ENCODE results near the gene KDM2A.
A peak's percentile ranks its signal among the peaks of the same experiment; 100 is the strongest.

The KDM2A gene

DNA sequence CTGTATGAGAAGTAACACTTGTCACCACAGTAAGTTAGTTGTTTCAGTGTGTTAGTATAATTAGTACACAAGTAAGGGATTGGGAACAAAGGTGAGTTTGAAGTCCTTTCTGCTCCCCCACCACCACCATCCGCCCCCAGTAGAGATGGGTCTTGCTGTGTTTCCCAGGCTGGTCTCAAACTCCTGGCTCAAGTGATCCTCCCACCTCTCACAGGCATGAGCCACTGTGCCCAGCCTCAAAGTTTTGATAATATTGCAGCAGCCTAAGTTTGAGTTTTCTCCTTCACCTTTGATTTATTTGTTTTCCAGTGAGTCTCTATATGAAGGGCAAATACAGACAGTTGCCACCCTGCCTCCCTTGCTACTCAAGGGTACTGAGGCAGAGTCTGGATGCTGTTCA is 123.5 kb downstream of the KDM2A start:
- Histone ChIP-seq H3K9me3 (ENCODE audit: severe bottlenecking) (no peaks in the 10 kb centered on the region), H3K27ac (ENCODE audit: poor library complexity, severe bottlenecking) (peak overlapping the region; percentile 4), H3K36me3 (ENCODE audit: low read depth) (peaks cover 52% of the 10 kb centered on the region), H3K4me3 (ENCODE audit: severe bottlenecking) (no peak overlapping the region), H3K4me1 (ENCODE audit: insufficient read depth, poor library complexity, severe bottlenecking) (peaks cover 30% of the 10 kb centered on the region), H3K27me3 (ENCODE audit: insufficient read depth, poor library complexity, severe bottlenecking) (no peaks in the 10 kb centered on the region)
- ATAC-seq (ENCODE audit: low read depth) (no peak), DNase-seq (ENCODE audit: low spot score) (no peak)
- no peak for TF ChIP-seq CTCF (IDR thresholded peaks at IDR 0.05; ENCODE audit: poor library complexity, severe bottlenecking)

GRCh38 chr11:67243051-67243450 is 124.0 kb downstream of the KDM2A start:
- Histone ChIP-seq H3K27me3 (ENCODE audit: insufficient read depth, poor library complexity, severe bottlenecking) (no peaks in the 10 kb centered on the region), H3K36me3 (ENCODE audit: low read depth) (peaks cover 57% of the 10 kb centered on the region), H3K4me3 (ENCODE audit: severe bottlenecking) (no peak overlapping the region), H3K9me3 (ENCODE audit: severe bottlenecking) (no peaks in the 10 kb centered on the region), H3K27ac (ENCODE audit: poor library complexity, severe bottlenecking) (peak overlapping the region; percentile 4), H3K4me1 (ENCODE audit: insufficient read depth, poor library complexity, severe bottlenecking) (peaks cover 35% of the 10 kb centered on the region)
- DNase-seq (ENCODE audit: low spot score) (no peak), ATAC-seq (ENCODE audit: low read depth) (no peak)
- no peak for TF ChIP-seq CTCF (IDR thresholded peaks at IDR 0.05; ENCODE audit: poor library complexity, severe bottlenecking)

GRCh38 chr11:67245046-67245445 is 126.0 kb downstream of the KDM2A start:
- no peak for TF ChIP-seq CTCF (IDR thresholded peaks at IDR 0.05; ENCODE audit: poor library complexity, severe bottlenecking)
- Histone ChIP-seq H3K36me3 (ENCODE audit: low read depth) (peaks cover 77% of the 10 kb centered on the region), H3K9me3 (ENCODE audit: severe bottlenecking) (no peaks in the 10 kb centered on the region)

DNA sequence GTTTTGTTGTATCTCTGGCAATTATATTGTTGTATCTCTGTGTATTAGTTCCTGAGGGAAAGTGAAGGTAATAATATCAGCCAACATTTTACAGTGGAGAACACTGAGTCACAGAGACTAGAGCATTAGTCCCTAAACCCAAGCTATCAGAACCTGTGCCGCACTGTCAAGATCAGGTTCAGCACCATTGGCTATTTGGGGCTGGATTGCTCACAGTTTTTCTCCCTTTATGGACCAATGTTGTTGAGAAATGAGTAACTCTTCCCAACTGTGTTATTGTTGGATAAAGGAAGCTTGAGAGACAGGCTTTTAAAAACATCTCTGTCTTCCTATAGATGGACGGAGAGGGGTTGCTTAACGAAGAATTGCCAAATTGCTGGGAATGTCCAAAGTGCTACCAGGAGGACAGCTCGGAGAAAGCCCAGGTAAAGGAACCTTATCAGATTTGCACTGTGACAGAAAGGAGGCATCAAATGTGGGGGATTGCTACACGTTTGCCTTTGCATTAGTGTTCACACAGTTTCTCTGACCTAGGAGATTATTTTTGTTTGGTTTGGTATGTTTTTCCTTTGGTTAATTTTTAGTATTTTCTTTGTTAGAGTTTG is 129.0 kb downstream of the KDM2A start:
- no peak for DNase-seq (ENCODE audit: low spot score)
- Histone ChIP-seq H3K36me3 (ENCODE audit: low read depth) (peaks cover 93% of the 10 kb centered on the region), H3K4me3 (ENCODE audit: severe bottlenecking) (no peak overlapping the region)

More at GRCh38 chr11:67245046-67245445, 126.0 kb downstream of the KDM2A start:
- H3K4me3 ChIP-seq (ENCODE audit: severe bottlenecking): no peak overlapping the region
- no peaks in the 10 kb centered on the region for H3K27me3 ChIP-seq (ENCODE audit: insufficient read depth, poor library complexity, severe bottlenecking)
- peaks cover 32% of the 10 kb centered on the region for H3K4me1 ChIP-seq (ENCODE audit: insufficient read depth, poor library complexity, severe bottlenecking)
- no peak for DNase-seq (ENCODE audit: low spot score)
- H3K27ac ChIP-seq (ENCODE audit: poor library complexity, severe bottlenecking): no peak overlapping the region
- ATAC-seq (ENCODE audit: low read depth): no peak

More for the DNA sequence above, 129.0 kb downstream of the KDM2A start:
- no peaks in the 10 kb centered on the region for H3K27me3 ChIP-seq (ENCODE audit: insufficient read depth, poor library complexity, severe bottlenecking)
- no peak for ATAC-seq (ENCODE audit: low read depth)
- no peak for TF ChIP-seq CTCF (IDR thresholded peaks at IDR 0.05; ENCODE audit: poor library complexity, severe bottlenecking)
- H3K27ac ChIP-seq (ENCODE audit: poor library complexity, severe bottlenecking): peak overlapping the region; percentile 57
- peaks cover 17% of the 10 kb centered on the region for H3K4me1 ChIP-seq (ENCODE audit: insufficient read depth, poor library complexity, severe bottlenecking)
- no peaks in the 10 kb centered on the region for H3K9me3 ChIP-seq (ENCODE audit: severe bottlenecking)

All from RWPE2 (cell line).